HepG2 (cell line): ENCODE results near the gene GRM5.

ENCODE experiments used
- BRCA1 ChIP-seq: sonication (generic); formaldehyde crosslinking; IDR thresholded peaks from 2 replicates; pipeline ENCODE4 v1.4.0; 2020; ENCODE audit warnings: missing genetic modification reagents
- CEBPB ChIP-seq: IDR thresholded peaks from 2 replicates; pipeline ENCODE4 v1.6.1; 2011; ENCODE audit warnings: low read depth, low read length, improper control_type of control experiment, borderline replicate concordance
- CTCF ChIP-seq: sonication (generic); formaldehyde crosslinking; IDR thresholded peaks from 2 replicates; pipeline ENCODE4 v1.5.0; 2020; ENCODE audit warnings: mild to moderate bottlenecking, missing genetic modification reagents, moderate library complexity
- GTF2F1 ChIP-seq: fragments of 150-350 bp; IDR thresholded peaks from 2 replicates; pipeline ENCODE4 v1.6.1; 2014; ENCODE audit warnings: low read length
- HNRNPUL1 ChIP-seq: fragments of 200-400 bp; formaldehyde crosslinking; IDR thresholded peaks from 2 replicates; pipeline ENCODE4 v1.6.1; 2017; ENCODE audit warnings: low read depth, mild to moderate bottlenecking, low read length, moderate library complexity
- IRF9 ChIP-seq: sonication (generic); formaldehyde crosslinking; IDR thresholded peaks from 2 replicates; pipeline ENCODE4 v1.8.0; 2022; ENCODE audit warnings: missing genetic modification reagents, mild to moderate bottlenecking, borderline replicate concordance
- POLR2A ChIP-seq, 2 experiments: IDR thresholded peaks; 2 replicates each; pipeline ENCODE4 v1.6.1; 2011; ENCODE audit warnings: low read depth in 2 of 2, low read length in 2 of 2, mild to moderate bottlenecking in 1 of 2, moderate library complexity in 1 of 2; ENCODE audit not compliant: insufficient read depth in 1 of 2
- POLR2AphosphoS5 ChIP-seq: IDR thresholded peaks from 2 replicates; pipeline ENCODE4 v1.6.1; 2012; ENCODE audit warnings: low read depth, low read length
- RFXANK ChIP-seq: IDR thresholded peaks from 2 replicates; pipeline ENCODE4 v1.6.1; 2016
- ZNF781 ChIP-seq: sonication (generic); formaldehyde crosslinking; IDR thresholded peaks from 2 replicates; pipeline ENCODE4 v1.5.1; 2020; ENCODE audit warnings: borderline replicate concordance, mild to moderate bottlenecking, missing genetic modification reagents; ENCODE audit errors: not compliant biosample characterization

DNA sequence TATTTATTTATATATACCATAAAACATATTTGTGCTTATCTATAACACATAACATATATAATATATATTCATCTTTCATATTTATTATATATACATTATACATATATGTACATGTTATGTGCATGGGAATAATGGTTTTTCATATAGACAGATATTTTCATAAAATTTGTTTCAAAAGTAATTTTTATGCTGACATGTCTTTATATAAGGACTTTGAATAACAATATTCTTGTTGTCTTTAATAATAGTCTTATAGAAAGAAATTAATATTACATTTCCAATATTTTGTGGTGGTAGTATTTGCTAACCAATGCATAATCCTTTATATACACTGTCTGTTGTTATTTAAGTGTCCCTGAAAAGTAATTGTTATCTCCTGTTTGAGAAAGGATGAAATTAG lies 49.6 kb downstream of the GRM5 start:
- no peak for TF ChIP-seq POLR2A (IDR thresholded peaks at IDR 0.05; ENCODE audit: insufficient read depth in 1 of 2, low read depth in 2 of 2, low read length in 2 of 2)
- no peak for TF ChIP-seq CEBPB
- no peak for TF ChIP-seq POLR2AphosphoS5
- TF ChIP-seq HNRNPUL1: no peak
- no peak for TF ChIP-seq GTF2F1
- TF ChIP-seq BRCA1 (CRISPR knock-in tag): no peak
- TF ChIP-seq RFXANK: no peak
- no peak for TF ChIP-seq CTCF (CRISPR knock-in tag)
- no peak for TF ChIP-seq ZNF781 (CRISPR knock-in tag)
- TF ChIP-seq IRF9: no peak
